Chondrocyte (in vitro differentiated cells): ENCODE results near the gene NELFA. TPM values are rescaled to one million over a fixed set of nuclear protein-coding genes. Genes with fewer than 3 reads are reported as not detected.

Experiments
- DNase-seq: peaks from one replicate; pipeline ENCODE4 v3.0.0; 2021; ENCODE audit warnings: mixed read lengths, low spot score
- H3K27ac Mint-ChIP-seq: one replicate; pipeline ENCODE4 v1.8.0; 2021; ENCODE audit warnings: mild to moderate bottlenecking, moderate library complexity, mixed read lengths; ENCODE audit not compliant: unreplicated experiment
- H3K27me3 Mint-ChIP-seq: 2 replicates; pipeline ENCODE4 v1.8.0; 2021; ENCODE audit warnings: low read depth, mixed read lengths
- H3K36me3 Mint-ChIP-seq: 2 replicates; pipeline ENCODE4 v1.8.0; 2021; ENCODE audit warnings: low read depth, mixed read lengths
- H3K4me1 Mint-ChIP-seq: 2 replicates; pipeline ENCODE4 v1.8.0; 2021; ENCODE audit warnings: low read depth, mild to moderate bottlenecking, mixed read lengths
- H3K4me3 Mint-ChIP-seq: one replicate; pipeline ENCODE4 v1.8.0; 2021; ENCODE audit warnings: mild to moderate bottlenecking, moderate library complexity, mixed read lengths; ENCODE audit not compliant: unreplicated experiment
- H3K9me3 Mint-ChIP-seq: 2 replicates; pipeline ENCODE4 v1.8.0; 2021; ENCODE audit warnings: low read depth, mixed read lengths
- CTCF ChIP-seq: fragments of 200-600 bp; sonication (generic); IDR thresholded peaks from 2 replicates; pipeline ENCODE4 v1.5.0; 2021; ENCODE audit warnings: antibody characterized with exemption, mild to moderate bottlenecking, moderate library complexity
- total RNA-seq: library from RNA; stranded (reverse); gene quantifications from 3 replicates; pipeline ENCODE4 v1.2.1, GENCODE V29; 2021

NELFA gene
- total RNA-seq, 1 donor from 2014 or later: 23.5 TPM

GRCh38 chr4:2011583-2011982 lies 2.8 kb upstream of the NELFA start:
- Mint-ChIP-seq H3K27me3 (no peaks in the 10 kb centered on the region), H3K27ac (no peak overlapping the region), H3K4me1 (peaks cover 17% of the 10 kb centered on the region), H3K36me3 (peaks cover 1% of the 10 kb centered on the region), H3K4me3 (no peak overlapping the region), H3K9me3 (no peaks in the 10 kb centered on the region)
- no peak for TF ChIP-seq CTCF
- DNase-seq: no peak

- no peak for DNase-seq
- Mint-ChIP-seq H3K27ac (peak overlapping the region; percentile 92), H3K36me3 (peaks cover 1% of the 10 kb centered on the region), H3K4me1 (peaks cover 24% of the 10 kb centered on the region), H3K27me3 (no peaks in the 10 kb centered on the region), H3K9me3 (no peaks in the 10 kb centered on the region), H3K4me3 (peak overlapping the region; percentile 82)
- peak; percentile 53 for TF ChIP-seq CTCF
These were observed 968 bp upstream of the NELFA start for GRCh38 chr4:2009651-2010233.

- H3K4me1 Mint-ChIP-seq: peaks cover 24% of the 10 kb centered on the region
- peak overlapping the region; percentile 82 for H3K4me3 Mint-ChIP-seq
- no peaks in the 10 kb centered on the region for H3K27me3 Mint-ChIP-seq
- TF ChIP-seq CTCF: no peak
- H3K9me3 Mint-ChIP-seq: no peaks in the 10 kb centered on the region
- peak overlapping the region; percentile 79 for H3K27ac Mint-ChIP-seq
- H3K36me3 Mint-ChIP-seq: peaks cover 1% of the 10 kb centered on the region
- no peak for DNase-seq
These were observed 178 bp downstream of the NELFA start for GRCh38 chr4:2008671-2008920.

GRCh38 chr4:2007804-2008670 lies 737 bp downstream of the NELFA start:
- Mint-ChIP-seq H3K4me1 (peaks cover 24% of the 10 kb centered on the region), H3K4me3 (peak overlapping the region; percentile 82), H3K36me3 (peaks cover 5% of the 10 kb centered on the region), H3K27ac (peak overlapping the region; percentile 79), H3K27me3 (no peaks in the 10 kb centered on the region), H3K9me3 (no peaks in the 10 kb centered on the region)
- no peak for TF ChIP-seq CTCF
- no peak for DNase-seq

GRCh38 chr4:2006956-2007653 lies 1.7 kb downstream of the NELFA start:
- H3K27ac Mint-ChIP-seq: no peak overlapping the region

More at GRCh38 chr4:2006956-2007653, 1.7 kb downstream of the NELFA start:
- Mint-ChIP-seq H3K9me3 (no peaks in the 10 kb centered on the region), H3K27me3 (no peaks in the 10 kb centered on the region), H3K4me1 (peaks cover 24% of the 10 kb centered on the region), H3K36me3 (peaks cover 7% of the 10 kb centered on the region), H3K4me3 (peak overlapping the region; percentile 82)
- DNase-seq: no peak
- TF ChIP-seq CTCF: no peak
